GM19455 (cell line): ENCODE results near the gene DUOX1.
A peak's percentile ranks its signal among the peaks of the same experiment; 100 is the strongest.

Experiments used
- ATAC-seq: cut with Tn5 transposase; IDR thresholded peaks from one replicate; pipeline ENCODE4 v1.9.1; 2021; ENCODE audit not compliant: unreplicated experiment

The DUOX1 gene

DNA sequence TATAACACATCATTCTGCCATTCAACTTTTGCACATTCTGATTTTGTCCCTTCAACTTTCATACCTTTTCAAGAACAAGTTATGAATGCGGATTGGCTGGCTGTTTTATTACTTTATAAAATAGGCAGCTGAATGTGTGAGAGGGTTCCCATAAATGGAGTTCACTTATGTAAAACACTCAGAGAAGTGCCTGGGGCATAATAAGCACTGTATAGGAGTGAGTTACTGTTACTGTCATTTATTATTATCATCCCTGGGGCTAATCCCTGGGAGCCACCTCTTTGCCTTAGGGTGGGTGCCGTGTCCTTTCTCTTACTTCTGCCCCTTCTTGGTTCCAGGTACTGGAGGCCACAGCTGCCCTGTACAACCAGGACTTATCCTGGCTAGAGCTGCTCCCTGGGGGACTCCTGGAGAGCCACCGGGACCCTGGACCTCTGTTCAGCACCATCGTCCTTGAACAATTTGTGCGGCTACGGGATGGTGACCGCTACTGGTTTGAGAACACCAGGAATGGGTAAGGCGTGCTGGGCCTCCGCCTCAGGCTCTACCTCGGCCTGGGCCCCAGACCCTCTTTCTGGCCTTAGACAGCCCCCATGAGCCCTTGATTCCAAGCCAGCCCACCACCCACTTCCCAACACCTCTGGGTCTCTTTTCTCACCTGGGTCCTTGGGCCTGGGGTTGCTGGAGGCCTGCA is 10.9 kb downstream of the DUOX1 start:
- ATAC-seq: no peak

DNA sequence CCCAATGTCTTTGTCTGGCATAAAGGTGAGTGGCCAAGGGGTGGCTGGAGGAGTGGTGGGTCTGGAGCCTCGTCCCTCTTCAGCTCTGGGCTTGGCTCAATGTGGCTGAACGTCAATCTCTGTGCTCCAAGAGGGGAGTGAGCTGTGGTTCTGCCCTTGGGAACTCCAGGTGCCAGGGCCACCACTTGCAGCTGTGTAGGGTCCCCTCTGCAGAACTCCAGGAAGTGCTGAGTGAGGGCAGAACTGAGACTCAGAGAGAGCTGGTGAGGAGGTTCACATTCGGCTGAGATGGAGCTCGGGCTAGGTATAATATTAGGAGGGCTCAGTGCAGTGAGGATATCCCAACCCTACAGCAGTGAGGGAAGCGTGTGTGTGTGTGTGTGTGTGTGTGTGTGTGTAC is 11.6 kb downstream of the DUOX1 start:
- ATAC-seq: no peak

DNA sequence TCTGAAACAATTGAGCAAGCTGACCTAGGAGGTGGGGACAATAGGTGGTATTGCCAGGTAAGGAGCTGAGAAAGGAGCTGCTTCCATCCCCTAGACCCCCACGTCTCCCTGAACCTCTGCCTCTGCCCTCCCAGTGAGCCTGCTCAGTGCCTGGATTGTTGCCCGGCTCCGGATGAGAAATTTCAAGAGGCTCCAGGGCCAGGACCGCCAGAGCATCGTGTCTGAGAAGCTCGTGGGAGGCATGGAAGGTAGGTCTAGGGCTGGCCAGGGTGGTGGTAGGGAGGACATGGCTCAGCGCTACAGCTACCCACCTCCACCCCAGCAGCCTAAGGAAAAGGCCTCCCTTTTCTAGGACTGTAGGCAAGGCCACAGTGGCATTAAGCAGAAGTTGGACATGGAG is 13.3 kb downstream of the DUOX1 start:
- no peak for ATAC-seq

DNA sequence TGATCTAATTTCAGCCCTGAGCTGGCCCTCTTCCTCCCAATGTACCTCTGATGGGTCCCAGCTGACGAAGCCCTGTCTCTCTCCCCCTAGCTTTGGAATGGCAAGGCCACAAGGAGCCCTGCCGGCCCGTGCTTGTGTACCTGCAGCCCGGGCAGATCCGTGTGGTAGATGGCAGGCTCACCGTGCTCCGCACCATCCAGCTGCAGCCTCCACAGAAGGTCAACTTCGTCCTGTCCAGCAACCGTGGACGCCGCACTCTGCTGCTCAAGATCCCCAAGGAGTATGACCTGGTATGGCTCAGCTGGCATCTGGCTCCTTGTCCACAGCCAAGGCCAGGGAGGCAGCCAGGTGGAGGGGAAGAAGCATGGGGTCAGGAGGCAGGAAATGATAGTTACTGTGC is 14.2 kb downstream of the DUOX1 start:
- ATAC-seq: no peak

DNA sequence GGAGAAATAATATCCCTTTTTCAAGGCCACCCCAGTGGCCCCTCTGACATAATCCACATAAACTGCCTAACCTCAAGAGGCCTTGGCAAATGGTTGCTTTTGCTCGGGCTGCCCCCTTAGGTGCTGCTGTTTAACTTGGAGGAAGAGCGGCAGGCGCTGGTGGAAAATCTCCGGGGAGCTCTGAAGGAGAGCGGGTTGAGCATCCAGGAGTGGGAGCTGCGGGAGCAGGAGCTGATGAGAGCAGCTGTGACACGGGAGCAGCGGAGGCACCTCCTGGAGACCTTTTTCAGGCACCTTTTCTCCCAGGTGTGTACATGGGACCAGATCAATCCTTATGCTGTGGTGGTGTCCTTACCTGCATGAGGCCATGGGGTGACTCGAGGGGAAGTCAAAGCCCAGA is 15.0 kb downstream of the DUOX1 start:
- no peak for ATAC-seq

DNA sequence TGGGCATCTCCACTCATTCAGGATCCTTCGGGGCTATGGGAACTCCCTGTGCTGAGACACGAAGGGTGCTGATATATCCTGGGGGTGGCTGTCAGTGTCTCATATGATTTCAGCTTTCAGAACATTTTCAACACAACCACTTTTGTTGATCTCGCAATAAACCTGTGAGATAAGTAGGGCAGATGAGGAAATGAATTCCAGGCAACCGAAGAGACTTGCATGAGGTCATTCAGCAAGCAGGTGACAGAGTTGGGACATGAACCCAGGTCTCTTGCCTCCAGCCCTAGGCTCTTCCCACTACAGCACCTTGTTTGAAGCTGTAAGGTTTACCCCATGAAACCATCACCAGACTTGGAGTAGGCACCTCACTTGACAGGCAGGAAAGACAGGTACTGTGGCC is 16.6 kb downstream of the DUOX1 start:
- no peak for ATAC-seq

DNA sequence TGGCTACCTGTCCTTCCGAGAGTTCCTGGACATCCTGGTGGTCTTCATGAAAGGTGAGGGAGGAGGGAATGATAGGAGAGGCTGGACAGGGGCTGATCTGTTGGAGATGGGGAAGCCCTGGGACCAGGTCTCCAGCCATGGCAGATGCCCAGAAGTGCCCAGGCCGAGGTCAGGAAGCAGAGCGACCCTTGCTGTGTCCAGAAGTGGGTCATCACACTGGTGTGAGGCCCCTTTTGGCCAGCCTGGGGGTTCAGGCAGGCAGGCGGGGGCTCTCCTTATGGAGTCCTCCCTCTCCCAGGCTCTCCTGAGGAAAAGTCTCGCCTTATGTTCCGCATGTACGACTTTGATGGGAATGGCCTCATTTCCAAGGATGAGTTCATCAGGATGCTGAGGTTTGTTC is 17.8 kb downstream of the DUOX1 start:
- ATAC-seq: no peak

DNA sequence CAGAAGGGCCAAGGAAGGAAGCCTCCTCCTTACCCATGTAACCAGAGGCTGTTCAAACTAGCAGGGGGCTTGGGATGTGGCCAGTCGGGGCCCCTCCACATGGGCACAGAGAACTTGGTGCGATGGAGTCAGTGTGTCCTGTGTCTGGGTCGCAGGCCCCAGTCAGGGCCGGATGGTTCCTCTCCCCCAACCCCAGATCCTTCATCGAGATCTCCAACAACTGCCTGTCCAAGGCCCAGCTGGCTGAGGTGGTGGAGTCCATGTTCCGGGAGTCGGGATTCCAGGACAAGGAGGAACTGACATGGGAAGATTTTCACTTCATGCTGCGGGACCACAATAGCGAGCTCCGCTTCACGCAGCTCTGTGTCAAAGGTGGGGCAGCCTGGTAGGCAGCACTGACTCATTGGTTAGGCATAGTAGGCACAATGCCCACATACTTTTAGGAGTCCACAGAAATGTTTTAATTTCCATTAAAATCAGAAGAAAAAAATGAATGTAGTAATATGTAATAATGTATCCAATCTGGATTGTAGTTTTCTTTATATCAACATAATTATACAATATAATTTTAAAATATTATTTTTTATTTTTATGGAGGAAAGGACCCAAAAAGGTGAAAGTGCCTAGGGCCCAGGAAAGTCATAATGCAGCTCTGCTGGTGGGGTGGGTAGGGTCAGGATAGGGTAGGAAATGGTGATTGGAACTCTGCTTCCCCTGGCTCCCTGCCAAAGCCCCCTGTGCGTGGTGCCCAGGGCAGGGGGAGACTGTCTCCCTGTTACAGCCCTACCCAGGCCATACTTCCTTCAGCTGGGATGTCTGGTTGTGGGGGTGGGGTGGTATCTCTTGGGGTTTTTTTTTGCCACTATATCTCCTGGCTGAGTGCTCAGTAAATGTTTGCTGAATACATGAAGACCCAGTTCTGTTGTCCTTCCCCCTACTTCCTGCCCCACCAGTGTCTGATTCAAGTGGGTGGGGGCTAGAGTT is 18.6 kb downstream of the DUOX1 start:
- ATAC-seq: no peak

DNA sequence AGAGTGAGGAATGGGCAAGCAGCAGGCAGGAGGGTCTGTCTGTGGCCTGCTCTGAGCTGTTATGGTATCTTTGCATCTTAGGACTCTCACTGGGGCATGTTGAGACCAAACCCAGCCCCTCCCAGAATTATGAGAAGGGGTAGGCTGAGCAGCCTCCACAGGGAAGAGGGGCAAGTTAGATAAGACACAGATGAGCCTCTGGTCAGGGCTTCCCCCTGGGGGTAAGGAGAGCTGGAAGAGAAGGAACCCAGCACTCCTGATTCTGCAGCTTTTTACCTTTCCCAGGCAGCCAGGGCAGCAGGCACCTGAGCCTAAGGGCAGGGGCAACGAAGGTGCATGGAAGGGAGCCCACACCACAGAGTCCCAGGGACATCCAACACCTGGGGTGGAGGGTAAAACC is 19.3 kb downstream of the DUOX1 start:
- no peak for ATAC-seq

DNA sequence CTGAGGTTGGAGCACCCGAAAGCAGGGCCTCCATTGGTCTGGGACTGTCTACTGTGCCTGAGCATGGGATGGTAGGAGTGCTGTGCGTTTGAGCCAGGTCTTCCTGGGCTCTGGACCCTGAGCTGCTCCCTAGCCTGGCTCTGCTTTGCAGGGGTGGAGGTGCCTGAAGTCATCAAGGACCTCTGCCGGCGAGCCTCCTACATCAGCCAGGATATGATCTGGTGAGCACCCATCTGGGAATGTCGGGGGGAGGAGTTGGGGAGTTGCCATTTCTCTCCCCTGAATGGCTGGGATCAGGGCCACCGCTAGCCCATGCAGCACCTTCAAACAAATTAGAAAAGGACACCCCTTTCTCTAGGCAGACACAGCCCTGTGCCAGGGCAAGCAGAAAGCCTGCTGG is 20.7 kb downstream of the DUOX1 start:
- no peak for ATAC-seq

DNA sequence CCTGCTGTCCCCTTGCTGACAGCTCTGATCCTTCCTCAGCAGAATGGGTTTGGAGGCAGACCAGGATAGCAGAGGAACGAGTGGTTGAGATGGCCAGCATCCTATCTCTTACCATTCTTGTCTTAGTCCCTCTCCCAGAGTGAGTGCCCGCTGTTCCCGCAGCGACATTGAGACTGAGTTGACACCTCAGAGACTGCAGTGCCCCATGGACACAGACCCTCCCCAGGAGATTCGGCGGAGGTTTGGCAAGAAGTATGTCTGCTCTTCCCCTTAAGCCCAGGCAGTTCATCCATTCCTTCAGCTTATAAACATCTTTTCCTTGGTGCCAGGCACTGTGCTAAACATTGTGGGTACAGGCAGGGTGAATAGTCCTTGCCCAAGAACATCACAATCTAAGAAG is 21.2 kb downstream of the DUOX1 start:
- ATAC-seq: no peak

DNA sequence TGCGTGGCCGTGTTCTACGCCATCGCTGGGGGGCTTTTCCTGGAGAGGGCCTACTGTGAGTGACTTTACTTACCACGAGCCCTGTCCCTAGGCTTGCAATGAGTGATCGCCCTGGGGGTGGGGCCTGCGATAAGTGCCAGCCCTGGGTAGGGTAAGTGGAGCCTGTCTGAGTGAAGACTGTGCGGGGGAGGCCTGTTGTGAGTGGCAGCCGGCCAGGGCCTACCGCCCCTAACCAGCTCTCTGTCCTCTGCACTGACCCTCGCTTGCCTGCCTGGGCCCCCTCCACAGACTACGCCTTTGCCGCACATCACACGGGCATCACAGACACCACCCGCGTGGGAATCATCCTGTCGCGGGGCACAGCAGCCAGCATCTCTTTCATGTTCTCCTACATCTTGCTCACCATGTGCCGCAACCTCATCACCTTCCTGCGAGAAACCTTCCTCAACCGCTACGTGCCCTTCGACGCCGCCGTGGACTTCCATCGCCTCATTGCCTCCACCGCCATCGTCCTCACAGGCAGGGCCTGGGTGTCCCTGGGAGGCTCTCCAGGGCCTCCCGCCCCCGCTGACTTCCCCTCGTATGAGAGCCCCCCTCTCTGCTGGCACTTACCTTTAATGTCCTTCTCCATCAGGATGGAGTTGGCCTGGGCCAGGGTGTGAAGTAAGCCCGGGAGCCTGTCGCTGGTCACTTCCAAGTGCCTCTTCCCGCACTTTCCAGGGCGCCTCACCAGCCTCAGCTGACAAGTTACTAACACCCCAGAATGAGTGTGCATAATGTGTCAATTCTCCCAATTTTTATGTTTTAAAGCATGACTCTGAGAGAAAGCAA is 22.4 kb downstream of the DUOX1 start:
- ATAC-seq: no peak

DNA sequence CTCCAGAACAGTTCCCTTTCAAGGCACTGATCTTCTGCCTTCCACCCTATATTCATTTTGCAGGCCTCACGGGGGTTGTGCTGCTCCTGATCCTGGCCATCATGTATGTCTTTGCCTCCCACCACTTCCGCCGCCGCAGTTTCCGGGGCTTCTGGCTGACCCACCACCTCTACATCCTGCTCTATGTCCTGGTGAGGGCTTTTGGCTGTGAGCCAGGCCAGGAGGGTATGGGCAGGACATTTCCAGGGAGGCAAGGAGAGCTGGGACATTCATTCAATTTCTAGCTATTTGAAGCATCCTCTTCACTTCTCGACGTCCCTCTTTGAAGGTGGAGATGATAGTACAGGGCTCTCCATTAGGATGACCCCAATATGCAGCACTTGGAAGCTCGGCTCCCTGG is 25.9 kb downstream of the DUOX1 start:
- no peak for ATAC-seq

DNA sequence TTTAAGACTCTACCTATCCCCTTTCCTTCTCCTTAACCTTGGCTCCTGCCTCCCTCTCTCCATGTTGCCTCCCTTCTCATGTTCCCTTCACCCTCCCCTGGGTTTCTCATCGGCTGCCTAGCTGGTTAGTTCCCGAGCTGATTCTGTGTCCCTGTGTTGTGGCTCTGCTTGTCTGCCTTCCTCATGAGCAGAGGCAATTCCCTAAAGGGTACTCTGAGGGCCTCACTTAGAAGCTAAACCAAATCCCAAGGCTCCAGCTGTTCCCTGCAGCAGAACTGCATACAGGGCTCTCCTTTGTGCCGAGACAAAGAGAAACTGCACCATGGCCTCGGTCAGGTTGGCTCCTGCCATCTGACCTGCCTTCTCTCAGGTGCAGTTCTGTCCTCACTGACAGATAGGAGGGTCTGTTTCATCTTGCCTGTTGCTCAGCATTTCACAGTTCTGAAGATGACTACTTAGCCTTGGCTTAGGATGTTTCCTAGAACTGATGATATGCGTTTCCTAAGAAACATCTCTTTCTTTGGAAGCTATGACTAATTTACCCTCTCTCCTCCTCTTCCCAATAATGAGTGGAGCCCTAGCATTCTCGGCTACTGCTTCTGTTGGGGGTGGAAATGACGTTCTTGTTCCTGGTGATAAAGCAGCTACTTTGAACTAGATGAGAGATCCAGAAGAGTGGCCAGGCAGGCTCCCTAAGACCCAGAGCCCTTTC is 27.1 kb downstream of the DUOX1 start:
- no peak for ATAC-seq

DNA sequence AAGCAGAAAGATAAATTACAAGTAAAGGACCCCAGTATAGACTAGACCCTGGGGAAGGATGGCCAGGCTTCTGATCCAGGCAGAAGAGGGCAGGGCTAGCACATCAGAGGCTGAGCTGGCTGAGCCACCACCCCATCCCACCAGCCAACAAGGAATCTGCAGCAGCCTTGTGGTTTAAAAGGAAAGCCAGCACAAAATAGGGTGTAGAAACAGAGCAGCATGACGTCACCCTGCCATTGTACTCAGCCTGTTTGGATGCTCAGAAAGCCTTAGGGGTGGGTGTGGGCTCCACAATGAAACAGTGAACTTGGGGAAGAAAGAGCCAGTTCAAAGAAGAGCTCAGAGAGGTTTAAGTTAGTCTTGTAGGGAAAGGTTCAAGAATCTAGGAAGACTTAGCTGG is 28.2 kb downstream of the DUOX1 start:
- ATAC-seq: no peak

DNA sequence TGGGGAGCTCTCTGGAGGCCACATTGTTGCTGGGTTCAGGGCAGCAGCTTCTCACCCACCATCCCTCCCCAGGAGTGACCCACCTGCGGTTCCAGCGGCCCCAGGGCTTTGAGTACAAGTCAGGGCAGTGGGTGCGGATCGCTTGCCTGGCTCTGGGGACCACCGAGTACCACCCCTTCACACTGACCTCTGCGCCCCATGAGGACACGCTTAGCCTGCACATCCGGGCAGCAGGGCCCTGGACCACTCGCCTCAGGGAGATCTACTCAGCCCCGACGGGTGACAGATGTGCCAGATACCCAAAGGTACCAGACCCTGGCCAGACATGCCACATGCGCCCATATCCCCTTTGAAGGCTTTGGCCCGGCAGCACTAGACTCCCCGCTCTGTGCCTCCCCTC is 31.9 kb downstream of the DUOX1 start:
- no peak for ATAC-seq

DNA sequence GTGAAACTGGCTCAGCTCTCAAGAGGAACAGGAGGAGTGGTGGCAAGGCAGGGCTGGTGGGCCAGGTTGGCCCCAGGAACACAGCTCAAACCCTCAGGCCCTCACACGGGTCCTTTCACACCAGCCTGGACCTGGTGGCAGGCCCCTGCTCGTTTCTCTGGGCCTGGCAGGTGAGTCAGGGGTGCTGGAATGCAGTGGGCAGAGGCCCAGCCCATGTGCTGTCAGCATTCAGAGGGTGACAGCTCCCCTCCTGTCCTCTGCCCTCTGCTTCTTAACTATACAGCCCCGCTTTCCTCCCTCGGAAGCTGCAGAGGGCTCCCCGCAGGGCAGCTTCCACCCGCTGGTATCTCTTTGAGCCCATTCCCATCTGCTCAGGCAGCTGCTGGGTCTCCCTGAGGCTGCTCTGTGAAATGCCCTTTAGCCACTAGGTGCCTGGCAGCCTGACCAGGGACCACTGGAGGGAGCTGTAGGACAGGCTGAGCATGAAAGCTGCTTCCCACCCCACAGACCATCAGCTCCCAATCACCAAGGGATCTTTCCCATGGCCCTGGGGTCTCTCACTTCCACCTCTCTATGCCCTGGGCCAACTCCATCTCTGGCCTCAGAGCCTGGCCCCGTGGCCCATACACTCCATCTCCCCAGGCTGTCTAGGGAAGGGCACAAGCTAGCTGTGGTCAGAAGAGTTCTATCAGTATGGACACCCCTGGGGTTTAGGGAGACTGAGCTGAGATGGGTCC is 33.1 kb downstream of the DUOX1 start:
- peak; percentile 39 for ATAC-seq

DNA sequence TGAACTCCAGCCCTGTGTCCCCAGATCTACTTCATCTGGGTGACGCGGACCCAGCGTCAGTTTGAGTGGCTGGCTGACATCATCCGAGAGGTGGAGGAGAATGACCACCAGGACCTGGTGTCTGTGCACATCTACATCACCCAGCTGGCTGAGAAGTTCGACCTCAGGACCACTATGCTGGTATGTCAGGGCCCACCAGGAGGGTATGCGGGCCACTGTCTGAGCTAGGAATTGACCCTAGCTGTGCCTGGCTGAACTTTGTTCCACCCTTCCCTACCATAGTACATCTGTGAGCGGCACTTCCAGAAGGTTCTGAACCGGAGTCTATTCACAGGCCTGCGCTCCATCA is 33.7 kb downstream of the DUOX1 start:
- ATAC-seq: no peak

DNA sequence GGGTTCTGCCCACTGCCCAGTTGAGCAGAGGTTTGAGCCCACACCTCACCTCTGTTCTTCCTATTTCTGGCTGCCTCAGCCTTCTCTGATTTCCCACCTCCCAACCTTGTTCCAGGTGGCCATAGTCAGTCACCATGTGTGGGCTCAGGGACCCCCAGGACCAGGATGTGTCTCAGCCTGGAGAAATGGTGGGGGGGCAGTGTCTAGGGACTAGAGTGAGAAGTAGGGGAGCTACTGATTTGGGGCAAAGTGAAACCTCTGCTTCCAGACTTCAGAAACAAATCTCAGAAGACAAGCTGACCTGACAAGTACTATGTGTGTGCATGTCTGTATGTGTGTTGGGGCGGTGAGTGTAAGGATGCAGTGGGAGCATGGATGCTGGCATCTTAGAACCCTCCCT is 35.1 kb downstream of the DUOX1 start:
- ATAC-seq: no peak

DNA sequence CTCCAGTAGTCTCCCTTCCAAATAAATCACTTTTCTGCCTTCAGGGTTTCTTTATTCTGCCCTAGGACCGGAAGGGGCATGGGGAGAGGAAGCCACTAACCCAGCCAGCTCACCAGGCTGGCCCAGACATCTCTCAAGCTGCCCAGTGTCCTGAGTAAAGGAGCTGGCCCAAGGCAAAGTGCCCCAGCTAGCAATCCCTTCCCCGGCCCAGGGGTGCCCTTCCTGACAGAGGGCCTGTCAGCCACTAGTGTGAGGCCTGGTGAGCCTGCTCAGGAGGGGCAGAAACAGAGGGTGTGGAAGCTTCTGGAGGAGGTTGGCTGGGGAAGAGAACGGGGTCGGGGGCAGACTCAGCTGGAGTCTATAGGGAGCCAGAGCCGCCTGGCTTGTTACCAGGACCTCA is 35.7 kb downstream of the DUOX1 start:
- no peak for ATAC-seq
